ENCODE results near the gene SLC39A3. TPM values are rescaled to one million over a fixed set of nuclear protein-coding genes. Genes with fewer than 3 reads are reported as not detected.

The SLC39A3 gene
- total and polyA plus RNA-seq, 10 of the 15 experiments (the other 5 are each of a cell fraction or from before 2014, with no cell fraction given) = 0.63 to 67.1 (median 51.2) TPM

- TF ChIP-seq KDM1A (IDR thresholded peaks at IDR 0.05; ENCODE audit: borderline replicate concordance) = no peak
- no peak; the same call in 1 of the 2 replicates for TF ChIP-seq DPF2 (IDR thresholded peaks at IDR 0.05)
- TF ChIP-seq HCFC1 (IDR thresholded peaks at IDR 0.05; ENCODE audit: low read length) = peak; percentile 78
- TF ChIP-seq GATAD2B (conservative IDR thresholded peaks at IDR 0.05; ENCODE audit: low read depth) = peak; percentile 71
- TF ChIP-seq SKIL (IDR thresholded peaks at IDR 0.05; ENCODE audit: low read depth, poor library complexity, severe bottlenecking) = no peak
- no peak for TF ChIP-seq SREBF2 (IDR thresholded peaks at IDR 0.05; ENCODE audit: low read length)
- no peak for TF ChIP-seq SMAD5 (IDR thresholded peaks at IDR 0.05; ENCODE audit: low read depth)
- TF ChIP-seq TCF3 (IDR thresholded peaks at IDR 0.05; ENCODE audit: borderline replicate concordance, insufficient read depth, low read depth, low read length) = peak; percentile 97
- TF ChIP-seq ZZZ3 (IDR thresholded peaks at IDR 0.05; ENCODE audit: control insufficient read depth, insufficient read length, low read depth) = no peak
- peak; percentile 41; the same call in 1 of the 2 replicates for TF ChIP-seq IRF3 (IDR thresholded peaks at IDR 0.05)
- TF ChIP-seq ZNF592 (IDR thresholded peaks at IDR 0.05) = no peak
- TF ChIP-seq MEF2A (IDR thresholded peaks at IDR 0.05; ENCODE audit: insufficient read depth, low read depth, low read length) = no peak
- no peak for TF ChIP-seq CUX1 (IDR thresholded peaks at IDR 0.05; ENCODE audit: insufficient replicate concordance, low read depth, low read length)
- no peak for TF ChIP-seq IRF5 (IDR thresholded peaks at IDR 0.05; ENCODE audit: borderline replicate concordance)
- peak; percentile 94 for TF ChIP-seq TCF12 (IDR thresholded peaks at IDR 0.05; ENCODE audit: low read depth, low read length)
These were observed 43.3 kb upstream of the SLC39A3 start, which contains the start of gene SGTA (continued) for GRCh38 chr19:2782936-2783780.

All from GM12878 (cell line).